ENCODE results near the gene CFTR. TPM values are rescaled to one million over a fixed set of nuclear protein-coding genes. Genes with fewer than 3 reads are reported as not detected.

Gene CFTR
- total RNA-seq, 1 experiment from 2014 or later, result not detected

DNA sequence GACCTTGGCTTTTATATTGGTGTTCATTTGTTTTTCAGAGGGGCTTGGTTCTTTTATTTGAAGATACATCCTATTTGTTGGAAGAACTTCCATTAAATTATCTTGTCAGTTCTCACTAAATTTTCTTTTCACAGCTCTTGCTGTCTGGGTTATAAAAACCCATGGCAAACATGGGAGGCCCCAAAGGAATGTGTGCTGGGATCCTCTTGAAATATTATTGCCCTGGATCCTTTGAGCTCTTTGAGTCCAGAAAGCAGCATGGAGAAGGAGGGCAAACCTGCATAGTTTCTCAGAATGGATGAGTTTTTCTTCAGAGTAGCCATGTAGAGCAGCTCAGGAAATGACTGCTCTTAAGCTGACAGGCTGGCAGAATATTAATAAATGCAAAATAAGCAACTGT lies 206.0 kb downstream of the CFTR start:
- no peak for DNase-seq
- H4K20me1 ChIP-seq (ENCODE audit: insufficient read depth), result no peaks in the 10 kb centered on the region
- no peaks in the 10 kb centered on the region for H3K36me3 ChIP-seq (ENCODE audit: low read depth)
- H3K27ac ChIP-seq, result no peak overlapping the region
- no peaks in the 10 kb centered on the region for H3K27me3 ChIP-seq (ENCODE audit: insufficient read depth, low read depth)
- H3K9me2 ChIP-seq (ENCODE audit: insufficient read depth), result no peaks in the 10 kb centered on the region
- TF ChIP-seq EZH2 (IDR thresholded peaks at IDR 0.05; ENCODE audit: low read depth), result no peak
- TF ChIP-seq, protein P1, sequence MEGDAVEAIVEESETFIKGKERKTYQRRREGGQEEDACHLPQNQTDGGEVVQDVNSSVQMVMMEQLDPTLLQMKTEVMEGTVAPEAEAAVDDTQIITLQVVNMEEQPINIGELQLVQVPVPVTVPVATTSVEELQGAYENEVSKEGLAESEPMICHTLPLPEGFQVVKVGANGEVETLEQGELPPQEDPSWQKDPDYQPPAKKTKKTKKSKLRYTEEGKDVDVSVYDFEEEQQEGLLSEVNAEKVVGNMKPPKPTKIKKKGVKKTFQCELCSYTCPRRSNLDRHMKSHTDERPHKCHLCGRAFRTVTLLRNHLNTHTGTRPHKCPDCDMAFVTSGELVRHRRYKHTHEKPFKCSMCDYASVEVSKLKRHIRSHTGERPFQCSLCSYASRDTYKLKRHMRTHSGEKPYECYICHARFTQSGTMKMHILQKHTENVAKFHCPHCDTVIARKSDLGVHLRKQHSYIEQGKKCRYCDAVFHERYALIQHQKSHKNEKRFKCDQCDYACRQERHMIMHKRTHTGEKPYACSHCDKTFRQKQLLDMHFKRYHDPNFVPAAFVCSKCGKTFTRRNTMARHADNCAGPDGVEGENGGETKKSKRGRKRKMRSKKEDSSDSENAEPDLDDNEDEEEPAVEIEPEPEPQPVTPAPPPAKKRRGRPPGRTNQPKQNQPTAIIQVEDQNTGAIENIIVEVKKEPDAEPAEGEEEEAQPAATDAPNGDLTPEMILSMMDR (conservative IDR thresholded peaks at IDR 0.05), result no peak
- ChIA-PET POLR2A (ENCODE audit: unreplicated experiment) (no interaction called here), CTCF (no interaction called here)
- H3K79me2 ChIP-seq (ENCODE audit: low read depth), result no peaks in the 10 kb centered on the region
- H3K9me3 ChIP-seq (ENCODE audit: insufficient read depth, low read depth), result no peaks in the 10 kb centered on the region
- no peak overlapping the region for H3K4me2 ChIP-seq
- no peaks in the 10 kb centered on the region; the same call in 1 of the 2 replicates for H3F3A ChIP-seq (ENCODE audit: insufficient read depth, low read depth)
- H2AFZ ChIP-seq, result no peak overlapping the region
- no peak overlapping the region for H3K4me3 ChIP-seq
- intact Hi-C loops (cut with micrococcal nuclease; ENCODE audit: unreplicated experiment), result no loop called here
- H3K4me1 ChIP-seq (replicated peaks; ENCODE audit: insufficient read depth), result no peaks in the 10 kb centered on the region
- no TSS peak for BruUV-seq (replicated peaks)

DNA sequence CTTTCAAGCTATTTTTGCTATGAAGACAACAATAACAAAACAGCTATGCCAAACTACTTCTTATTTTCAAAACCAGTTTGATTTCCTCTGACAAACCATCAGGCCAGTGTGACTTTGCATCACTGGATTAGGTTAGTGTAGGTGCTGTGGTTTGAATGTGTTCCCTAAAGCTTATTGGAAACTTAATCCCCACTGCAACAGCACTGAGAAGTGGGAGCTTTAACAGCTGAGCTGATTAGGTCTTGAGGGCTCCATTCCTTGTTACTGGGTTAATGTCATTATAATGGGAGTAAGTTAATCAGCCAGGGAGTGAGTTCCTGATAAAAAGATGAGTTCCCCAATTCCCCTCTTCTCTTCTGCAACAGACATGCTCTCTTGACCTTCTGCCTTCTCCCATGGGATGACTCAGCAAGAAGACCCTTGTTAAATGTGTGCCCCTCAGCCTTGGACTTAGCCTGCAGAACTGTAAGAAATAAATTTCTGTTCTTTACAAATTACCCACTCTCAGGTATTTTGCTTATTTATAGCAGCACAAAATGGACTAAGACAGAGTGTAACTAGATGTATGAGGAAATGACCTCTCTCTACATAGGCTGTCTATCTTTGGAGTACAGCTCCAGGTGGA lies 206.6 kb downstream of the CFTR start:
- no peak for DNase-seq
- no peak overlapping the region for H3K4me3 ChIP-seq
- no peaks in the 10 kb centered on the region for H3K9me3 ChIP-seq (ENCODE audit: insufficient read depth, low read depth)
- TF ChIP-seq, protein P1 (conservative IDR thresholded peaks at IDR 0.05), result no peak
- TF ChIP-seq EZH2 (IDR thresholded peaks at IDR 0.05; ENCODE audit: low read depth), result no peak
- ChIA-PET POLR2A (ENCODE audit: unreplicated experiment) (no interaction called here), CTCF (no interaction called here)
- no peaks in the 10 kb centered on the region for H3K79me2 ChIP-seq (ENCODE audit: low read depth)
- H3F3A ChIP-seq (ENCODE audit: insufficient read depth, low read depth), result no peaks in the 10 kb centered on the region; the same call in 1 of the 2 replicates
- no peaks in the 10 kb centered on the region for H3K36me3 ChIP-seq (ENCODE audit: low read depth)
- intact Hi-C loops (cut with micrococcal nuclease; ENCODE audit: unreplicated experiment), result no loop called here
- no peaks in the 10 kb centered on the region for H3K9me2 ChIP-seq (ENCODE audit: insufficient read depth)
- no peak overlapping the region for H3K27ac ChIP-seq
- H3K4me2 ChIP-seq, result no peak overlapping the region
- H3K4me1 ChIP-seq (replicated peaks; ENCODE audit: insufficient read depth), result no peaks in the 10 kb centered on the region
- H3K27me3 ChIP-seq (ENCODE audit: insufficient read depth, low read depth), result no peaks in the 10 kb centered on the region
- H2AFZ ChIP-seq, result no peak overlapping the region
- H4K20me1 ChIP-seq (ENCODE audit: insufficient read depth), result no peaks in the 10 kb centered on the region
- no TSS peak for BruUV-seq (replicated peaks)

DNA sequence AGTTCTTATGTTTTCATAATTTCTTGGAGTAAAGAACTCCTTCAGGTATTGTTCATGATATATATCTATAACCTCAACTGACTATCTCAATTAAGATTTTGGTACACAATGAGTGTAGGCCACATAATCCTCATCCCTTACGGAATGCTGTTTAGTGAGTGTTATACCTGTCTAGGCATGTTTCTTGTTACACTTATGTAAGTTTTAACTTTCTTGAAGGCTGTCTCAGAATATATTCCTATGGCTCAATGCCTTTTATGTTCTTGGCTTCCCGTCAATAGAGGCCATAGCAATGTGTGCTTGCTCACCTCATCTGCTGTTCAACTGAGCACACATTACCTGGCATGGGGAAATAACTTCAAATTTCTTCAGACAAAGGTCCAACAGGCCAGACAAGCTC lies 208.3 kb downstream of the CFTR start:
- Histone ChIP-seq H3K79me2 (ENCODE audit: low read depth) (no peaks in the 10 kb centered on the region), H2AFZ (no peak overlapping the region), H3K4me3 (no peak overlapping the region), H3F3A (ENCODE audit: insufficient read depth, low read depth) (no peaks in the 10 kb centered on the region; the same call in 1 of the 2 replicates), H3K4me2 (no peak overlapping the region), H3K9me2 (ENCODE audit: insufficient read depth) (no peaks in the 10 kb centered on the region), H3K4me1 (replicated peaks; ENCODE audit: insufficient read depth) (no peaks in the 10 kb centered on the region), H4K20me1 (ENCODE audit: insufficient read depth) (no peaks in the 10 kb centered on the region), H3K9me3 (ENCODE audit: insufficient read depth, low read depth) (no peaks in the 10 kb centered on the region), H3K27ac (no peak overlapping the region), H3K36me3 (ENCODE audit: low read depth) (no peaks in the 10 kb centered on the region), H3K27me3 (ENCODE audit: insufficient read depth, low read depth) (no peaks in the 10 kb centered on the region)
- ChIA-PET POLR2A (ENCODE audit: unreplicated experiment) (no interaction called here), CTCF (no interaction called here)
- intact Hi-C loops (cut with micrococcal nuclease; ENCODE audit: unreplicated experiment), result no loop called here
- BruUV-seq (replicated peaks), result no TSS peak
- DNase-seq, result no peak
- TF ChIP-seq, protein P1 (conservative IDR thresholded peaks at IDR 0.05), result no peak
- no peak for TF ChIP-seq EZH2 (IDR thresholded peaks at IDR 0.05; ENCODE audit: low read depth)

All from PC-9 (cell line).